Measurements from ENCODE around the gene STK25.
A peak's percentile ranks its signal among the peaks of the same experiment; 100 is the strongest.

The STK25 gene

GRCh38 chr2:241545523-241546473, 37.4 kb upstream of the STK25 start:
- Histone ChIP-seq H3K27ac (no peak overlapping the region), H3K4me3 (no peak overlapping the region)
- no peak for TF ChIP-seq CTCF (IDR thresholded peaks at IDR 0.05)
- no peak for DNase-seq (ENCODE audit: low spot score)

GRCh38 chr2:241545106-241545505, 36.7 kb upstream of the STK25 start:
- TF ChIP-seq CTCF (IDR thresholded peaks at IDR 0.05), result no peak
- Histone ChIP-seq H3K27ac (no peak overlapping the region), H3K4me3 (no peak overlapping the region)
- DNase-seq (ENCODE audit: low spot score), result no peak

- Histone ChIP-seq H3K4me3 (no peak overlapping the region), H3K27ac (no peak overlapping the region)
- no peak for TF ChIP-seq CTCF (IDR thresholded peaks at IDR 0.05)
- DNase-seq (ENCODE audit: low spot score), result no peak
Measured at GRCh38 chr2:241542278-241542605, 33.9 kb upstream of the STK25 start.

- no peak for DNase-seq (ENCODE audit: low spot score)
- Histone ChIP-seq H3K4me3 (peak overlapping the region; percentile 63), H3K27ac (no peak overlapping the region)
- TF ChIP-seq CTCF (IDR thresholded peaks at IDR 0.05), result no peak
Measured at GRCh38 chr2:241541564-241542277, 33.3 kb upstream of the STK25 start.

GRCh38 chr2:241540771-241541561, 32.6 kb upstream of the STK25 start:
- H3K27ac ChIP-seq, result peak overlapping the region in 1 of 2 donors; percentile 70
- TF ChIP-seq CTCF (IDR thresholded peaks at IDR 0.05), result no peak
- DNase-seq (ENCODE audit: low spot score), result no peak
- peak overlapping the region; percentile 63 for H3K4me3 ChIP-seq

GRCh38 chr2:241540401-241540770, 32.0 kb upstream of the STK25 start:
- peak overlapping the region; percentile 63 for H3K4me3 ChIP-seq
- peak overlapping the region in 1 of 2 donors; percentile 51 for H3K27ac ChIP-seq
- DNase-seq (ENCODE audit: low spot score), result no peak
- no peak for TF ChIP-seq CTCF (IDR thresholded peaks at IDR 0.05)
